HepG2 (cell line): Measurements from ENCODE around the gene TCFL5. TPM values are rescaled to one million over a fixed set of nuclear protein-coding genes. Genes with fewer than 3 reads are reported as not detected.

Experiments
- BATF2 ChIP-seq: sonication (generic); formaldehyde crosslinking; IDR thresholded peaks from 2 replicates; pipeline ENCODE4 v1.8.0; 2022; ENCODE audit warnings: mild to moderate bottlenecking, missing genetic modification reagents, moderate library complexity
- CAMTA2 ChIP-seq: sonication (generic); formaldehyde crosslinking; IDR thresholded peaks from 2 replicates; pipeline ENCODE4 v1.4.0; 2020; ENCODE audit warnings: mild to moderate bottlenecking, missing genetic modification reagents, borderline replicate concordance
- CENPT ChIP-seq: sonication (generic); formaldehyde crosslinking; IDR thresholded peaks from 2 replicates; pipeline ENCODE4 v1.8.0; 2022; ENCODE audit warnings: low read depth, mild to moderate bottlenecking, moderate library complexity, missing genetic modification reagents
- CSRNP2 ChIP-seq: sonication (generic); formaldehyde crosslinking; conservative IDR thresholded peaks from 2 replicates; pipeline ENCODE4 v1.8.0; 2022; ENCODE audit warnings: low read depth, missing genetic modification reagents
- GABPB1 ChIP-seq: IDR thresholded peaks from 2 replicates; pipeline ENCODE4 v1.6.1; 2016; ENCODE audit warnings: mild to moderate bottlenecking, missing genetic modification reagents, moderate library complexity, missing compliant biosample characterization
- HMG20A ChIP-seq: IDR thresholded peaks from 2 replicates; pipeline ENCODE4 v1.6.1; 2016; ENCODE audit warnings: borderline replicate concordance
- KAT7 ChIP-seq: IDR thresholded peaks from 2 replicates; pipeline ENCODE4 v1.6.1; 2018; ENCODE audit warnings: borderline replicate concordance, missing compliant biosample characterization
- KLF13 ChIP-seq: sonication (generic); formaldehyde crosslinking; IDR thresholded peaks from 2 replicates; pipeline ENCODE4 v1.4.0; 2020; ENCODE audit warnings: mild to moderate bottlenecking, missing genetic modification reagents
- NCOA1 ChIP-seq: sonication (generic); formaldehyde crosslinking; IDR thresholded peaks from 2 replicates; pipeline ENCODE4 v1.9.0; 2021; ENCODE audit warnings: missing genetic modification reagents
- PLSCR1 ChIP-seq: sonication (generic); formaldehyde crosslinking; IDR thresholded peaks from 2 replicates; pipeline ENCODE4 v1.5.0; 2020; ENCODE audit warnings: missing genetic modification reagents, mild to moderate bottlenecking, borderline replicate concordance
- SIX1 ChIP-seq: sonication (generic); formaldehyde crosslinking; IDR thresholded peaks from 2 replicates; pipeline ENCODE4 v1.4.0; 2020; ENCODE audit warnings: missing genetic modification reagents, borderline replicate concordance
- SP140L ChIP-seq: sonication (generic); formaldehyde crosslinking; IDR thresholded peaks from 2 replicates; pipeline ENCODE4 v1.4.0; 2020; ENCODE audit warnings: missing genetic modification reagents, borderline replicate concordance
- SRSF1 ChIP-seq: fragments of 200-400 bp; formaldehyde crosslinking; optimal IDR thresholded peaks from 2 replicates; pipeline ENCODE3; 2017; ENCODE audit warnings: mild to moderate bottlenecking, low read depth, low read length, moderate library complexity
- SRY ChIP-seq: sonication (generic); formaldehyde crosslinking; IDR thresholded peaks from 2 replicates; pipeline ENCODE4 v1.8.0; 2022; ENCODE audit warnings: mild to moderate bottlenecking, missing genetic modification reagents
- SYNCRIP ChIP-seq: fragments of 200-400 bp; formaldehyde crosslinking; IDR thresholded peaks from 2 replicates; pipeline ENCODE4 v1.6.1; 2018; ENCODE audit warnings: mild to moderate bottlenecking, low read depth, low read length; ENCODE audit not compliant: insufficient read depth
- ZNF224 ChIP-seq: sonication (generic); formaldehyde crosslinking; IDR thresholded peaks from 2 replicates; pipeline ENCODE4 v1.5.0; 2020; ENCODE audit warnings: mild to moderate bottlenecking, missing genetic modification reagents
- ZNF44 ChIP-seq: sonication (generic); formaldehyde crosslinking; IDR thresholded peaks from 2 replicates; pipeline ENCODE4 v1.5.1; 2020; ENCODE audit warnings: mild to moderate bottlenecking, missing genetic modification reagents
- ZNF451 ChIP-seq: sonication (generic); formaldehyde crosslinking; IDR thresholded peaks from 2 replicates; pipeline ENCODE4 v1.5.0; 2020; ENCODE audit warnings: mild to moderate bottlenecking, missing genetic modification reagents
- ZNF512B ChIP-seq: sonication (generic); formaldehyde crosslinking; IDR thresholded peaks from 2 replicates; pipeline ENCODE4 v1.5.1; 2020; ENCODE audit warnings: missing genetic modification reagents, mild to moderate bottlenecking, borderline replicate concordance
- ZNF530 ChIP-seq: sonication (generic); formaldehyde crosslinking; IDR thresholded peaks from 2 replicates; pipeline ENCODE4 v1.5.0; 2020; ENCODE audit warnings: low read depth, mild to moderate bottlenecking, missing genetic modification reagents
- ZNF780A ChIP-seq: sonication (generic); formaldehyde crosslinking; IDR thresholded peaks from 2 replicates; pipeline ENCODE4 v1.8.0; 2022; ENCODE audit warnings: mild to moderate bottlenecking, missing genetic modification reagents, moderate library complexity
- polyA plus RNA-seq, 8 experiments: library from polyadenylated mRNA; depleted of rRNA in 3 of 8; stranded (reverse) in 7 of 8; unstranded in 1 of 8; fragments of >200 nt; fragmentation: Illumina TruSeq in 4 of 8; extraction: Trizol in 4 of 8; gene quantifications; 2 replicates each; pipeline versions ENCODE4 v1.2.1 to v1.2.3, GENCODE V29; 2011 to 2016; ENCODE audit warnings: low read depth in 4 of 8, missing spikeins in 1 of 8, mixed read lengths in 1 of 8; ENCODE audit not compliant: insufficient read depth in 1 of 8
- total RNA-seq, 5 experiments: library from RNA; depleted of rRNA; stranded (reverse); fragments of >200 nt; fragmentation: Illumina TruSeq; extraction: Trizol; gene quantifications; 2 replicates each; pipeline ENCODE4 v1.2.3, GENCODE V29; 2016; ENCODE audit warnings: low read depth in 1 of 5

TCFL5 gene
- total and polyA plus RNA-seq, 2 of the 13 experiments (the other 11 are each of a cell fraction or from before 2014, with no cell fraction given) = 14.8 to 20.0 TPM

- TF ChIP-seq SIX1 (CRISPR knock-in tag) (no peak), CENPT (CRISPR knock-in tag) (no peak), ZNF451 (CRISPR knock-in tag) (0 out of 2 replicates have a peak, but pooled peaks have one; percentile 38), ZNF224 (no peak), KAT7 (CRISPR knock-in tag) (no peak), GABPB1 (no peak), ZNF44 (no peak), SRSF1 (peak; percentile 33), BATF2 (CRISPR knock-in tag) (no peak), SRY (CRISPR knock-in tag) (0 out of 2 replicates have a peak, but pooled peaks have one; percentile 39), PLSCR1 (CRISPR knock-in tag) (no peak), NCOA1 (CRISPR knock-in tag) (no peak), ZNF530 (CRISPR knock-in tag) (no peak), CAMTA2 (CRISPR knock-in tag) (no peak), KLF13 (CRISPR knock-in tag) (0 out of 2 replicates have a peak, but pooled peaks have one; percentile 39), SP140L (CRISPR knock-in tag) (no peak), ZNF512B (CRISPR knock-in tag) (no peak), HMG20A (CRISPR knock-in tag) (no peak), SYNCRIP (no peak), CSRNP2 (CRISPR knock-in tag) (no peak), ZNF780A (CRISPR knock-in tag) (no peak)
Measured at GRCh38 chr20:62824476-62825332, 36.9 kb downstream of the TCFL5 start (continued).
